NCI-H748 (cell line): Measurements from ENCODE around the gene CRIP1.

Source experiments
- DNase-seq: peaks from one replicate; lab custom pipeline; 2025; ENCODE audit not compliant: unreplicated experiment; lab: John Stamatoyannopoulos, UW

The CRIP1 gene

GRCh38 chr14:105492031-105492970 lies 5.6 kb downstream of the CRIP1 start:
- no peak for DNase-seq

DNA sequence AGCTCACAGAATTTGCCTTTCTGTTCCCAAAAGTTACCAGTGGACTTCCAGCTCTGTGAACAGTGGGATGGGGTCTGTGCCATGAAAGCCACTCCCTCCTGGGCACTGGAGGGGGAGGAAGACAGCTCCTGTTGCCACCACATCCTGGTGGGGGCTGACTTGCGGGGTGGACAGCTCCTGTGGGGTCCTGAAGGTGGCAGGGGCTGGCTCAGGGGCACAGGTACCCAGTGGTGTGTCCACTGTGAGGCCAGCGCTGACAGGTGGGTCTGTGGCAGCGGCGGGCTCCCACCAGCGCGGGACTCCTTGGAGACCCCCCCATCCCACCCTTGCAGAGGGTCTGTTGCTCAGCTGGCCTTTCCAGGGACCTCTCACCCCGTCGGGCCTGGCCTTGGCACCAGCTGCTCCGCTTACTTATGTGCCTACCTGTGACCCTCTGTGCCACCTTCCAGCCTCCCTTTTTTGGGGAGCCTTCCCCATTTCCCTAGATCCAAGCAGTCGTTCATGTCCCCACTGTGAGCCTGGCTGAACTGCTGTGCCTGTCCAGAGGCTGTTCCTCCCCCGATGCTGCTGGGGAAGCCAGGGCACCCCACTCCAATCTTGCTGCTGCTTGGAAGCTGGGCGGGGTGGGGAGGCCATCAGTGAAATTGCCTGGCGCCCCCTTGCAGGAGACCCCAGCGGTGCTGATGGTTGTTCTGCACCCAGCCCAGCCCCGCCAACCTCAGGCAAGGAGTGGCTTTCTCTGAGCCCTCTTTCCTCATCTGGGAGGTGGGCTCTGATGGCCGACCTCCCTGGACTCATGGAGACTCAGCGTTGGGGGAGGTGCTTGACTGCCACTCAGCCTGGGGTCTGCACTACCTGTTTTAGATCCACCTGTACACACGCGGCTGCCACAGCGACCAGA lies 6.5 kb downstream of the CRIP1 start:
- DNase-seq: no peak

DNA sequence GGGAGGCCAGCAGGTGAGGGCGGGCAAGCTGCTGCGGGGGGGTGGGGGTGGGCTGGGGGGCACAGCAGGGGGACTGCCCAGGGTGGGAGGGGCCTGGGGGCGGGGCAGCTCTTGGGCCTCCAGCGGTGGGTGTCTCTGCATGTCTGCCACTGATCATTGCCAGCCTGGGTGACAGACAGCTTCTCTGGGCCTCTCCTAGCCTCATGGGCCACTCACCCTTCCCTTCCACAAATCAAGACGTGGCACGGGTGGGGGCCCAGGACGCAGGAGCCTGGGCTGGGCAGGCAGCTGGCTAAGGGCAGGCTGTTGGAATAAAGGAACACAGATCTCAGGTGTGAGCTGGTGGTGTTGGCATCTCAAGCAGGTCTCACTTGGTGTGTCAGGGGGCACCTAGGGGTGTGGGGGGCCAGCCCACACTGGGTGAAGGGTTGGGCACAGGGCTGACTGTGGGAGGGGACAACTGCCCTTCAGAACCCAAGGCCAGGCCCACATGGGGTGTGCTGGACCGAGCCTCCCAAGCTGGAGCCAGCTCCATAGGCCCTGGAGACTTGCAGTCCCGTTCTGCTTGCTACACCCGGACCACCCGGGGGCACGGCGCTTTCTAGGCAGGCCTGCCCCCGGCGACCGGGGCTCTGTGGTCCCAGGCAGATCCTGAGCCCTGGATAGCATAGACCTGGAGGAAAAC lies 7.4 kb downstream of the CRIP1 start:
- DNase-seq: no peak

- no peak for DNase-seq
Measured at GRCh38 chr14:105494606-105494929, 7.9 kb downstream of the CRIP1 start.

DNA sequence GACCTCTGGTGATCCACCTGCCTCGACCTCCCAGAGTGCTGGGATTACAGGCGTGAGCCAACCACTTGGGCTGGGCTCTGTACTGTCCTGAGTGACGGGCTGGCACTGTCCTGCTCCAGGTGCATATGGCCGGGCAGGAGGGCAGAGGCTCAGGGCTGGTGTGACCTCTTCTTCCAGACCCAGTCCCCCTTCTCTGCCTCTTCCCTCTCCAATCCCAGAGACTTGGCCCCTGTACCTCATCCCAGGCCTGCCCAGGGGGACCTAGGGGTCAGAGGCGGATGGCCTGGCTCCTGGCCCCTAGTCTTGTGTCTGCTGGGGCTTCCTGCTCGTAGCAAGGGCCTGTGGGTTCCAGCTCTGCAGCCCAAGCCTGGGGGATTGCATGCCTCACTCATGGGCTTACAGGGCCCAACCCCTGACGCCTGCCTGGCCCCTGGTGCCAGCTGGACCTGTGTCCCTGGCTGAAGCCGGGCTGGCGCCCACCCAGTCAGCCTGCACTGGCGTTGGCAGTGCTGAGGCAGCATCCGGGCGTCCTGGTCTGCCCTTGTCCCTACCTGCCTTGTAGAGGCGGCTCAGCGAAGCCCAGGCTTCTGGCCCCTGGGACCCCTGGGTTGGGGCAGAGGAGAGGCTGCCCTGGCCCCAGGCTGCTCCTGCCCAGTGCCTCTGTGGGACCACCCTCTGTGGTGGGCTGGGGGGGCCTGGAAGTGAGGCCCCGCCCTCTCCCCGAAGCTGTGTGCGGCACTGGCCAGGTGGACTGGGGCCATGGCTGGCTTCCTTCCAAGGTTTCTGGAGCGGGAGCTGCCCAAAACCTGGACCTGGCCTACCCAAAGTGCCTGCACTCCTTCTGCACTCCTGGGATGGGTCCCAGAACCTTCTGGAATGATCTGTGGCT lies 8.7 kb downstream of the CRIP1 start:
- DNase-seq: no peak

DNA sequence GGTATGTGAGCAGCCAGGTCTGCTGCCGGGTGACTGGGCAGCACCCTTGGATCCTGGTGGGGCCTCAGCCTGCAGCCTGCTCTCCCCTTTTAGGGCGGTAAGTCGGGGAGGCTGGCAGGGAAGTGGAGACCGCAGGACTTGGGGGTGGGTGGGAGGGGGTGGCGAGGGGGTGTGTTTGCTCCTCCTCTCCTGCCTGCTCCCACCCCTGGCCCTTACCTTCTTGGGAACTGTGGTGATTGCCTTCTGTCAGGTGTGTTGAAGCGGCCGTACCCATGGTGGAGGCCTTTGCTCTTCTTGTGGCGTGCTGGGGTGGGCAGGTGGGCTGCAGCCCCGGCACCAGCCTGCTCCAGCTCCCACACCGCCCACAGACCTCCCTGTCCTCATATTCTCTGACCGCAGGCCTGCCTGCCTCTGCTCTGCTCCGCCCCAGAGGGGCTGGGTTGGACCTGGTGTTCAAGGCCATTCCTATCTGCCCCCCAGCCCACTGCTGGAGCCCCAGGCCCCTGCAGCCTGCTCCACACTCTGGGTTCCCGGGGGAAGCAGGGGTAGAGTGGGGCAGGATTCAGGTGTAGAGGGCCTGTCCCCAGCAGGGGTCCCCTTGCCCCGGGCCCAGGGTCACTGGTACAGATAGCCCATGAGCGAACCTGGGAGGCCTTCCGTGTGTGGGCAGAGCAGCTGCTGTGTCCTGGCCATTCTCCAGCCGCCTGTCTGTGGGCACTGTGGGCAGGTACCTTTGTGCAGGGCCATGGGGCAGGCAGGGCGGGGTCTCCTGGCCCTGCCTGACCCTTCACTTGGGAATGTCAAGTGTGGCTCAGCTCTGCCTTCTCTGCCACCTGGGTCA lies 9.5 kb downstream of the CRIP1 start:
- no peak for DNase-seq

DNA sequence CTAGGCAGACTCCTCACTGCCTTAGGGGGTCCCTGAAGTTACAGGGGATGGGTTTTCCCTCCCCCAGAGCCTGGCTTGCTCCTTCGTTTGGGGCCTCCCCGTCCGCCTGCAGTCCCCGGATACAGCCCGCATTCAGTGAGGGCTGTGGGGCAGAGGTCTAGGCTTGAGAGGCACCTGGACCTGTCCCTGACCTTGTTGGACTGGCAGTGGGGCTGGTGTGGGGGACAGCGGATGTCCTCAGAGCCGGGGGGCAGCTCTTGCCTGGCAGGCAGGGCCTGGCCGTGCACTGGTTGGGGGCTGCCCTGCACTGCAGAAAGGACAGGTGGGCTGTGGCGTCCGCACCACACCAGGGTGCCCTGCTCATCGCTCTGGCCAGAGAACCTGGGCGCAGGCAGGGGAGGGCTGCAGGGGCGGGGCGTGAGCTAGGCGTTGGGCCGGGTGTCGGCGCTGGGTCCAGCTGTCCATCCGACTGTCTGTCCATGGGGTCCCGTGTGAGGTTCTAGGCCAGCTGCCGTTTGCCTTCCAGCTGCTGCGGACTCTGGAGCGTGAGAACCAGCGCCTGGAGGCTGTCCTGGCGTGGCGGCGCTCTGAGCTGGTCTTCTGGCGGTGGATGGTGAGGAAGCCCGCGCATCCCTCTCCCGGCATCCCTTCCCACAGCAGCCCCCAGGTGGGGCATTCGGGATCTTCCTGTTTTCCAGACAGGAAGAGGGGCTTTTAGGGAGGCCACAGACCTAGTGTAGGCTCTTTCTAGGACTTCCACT lies 10.3 kb downstream of the CRIP1 start:
- no peak for DNase-seq

- DNase-seq: no peak
Measured at GRCh38 chr14:105497671-105498429, 11.2 kb downstream of the CRIP1 start.

- DNase-seq: no peak
Measured at GRCh38 chr14:105498430-105499255, 12.0 kb downstream of the CRIP1 start.

DNA sequence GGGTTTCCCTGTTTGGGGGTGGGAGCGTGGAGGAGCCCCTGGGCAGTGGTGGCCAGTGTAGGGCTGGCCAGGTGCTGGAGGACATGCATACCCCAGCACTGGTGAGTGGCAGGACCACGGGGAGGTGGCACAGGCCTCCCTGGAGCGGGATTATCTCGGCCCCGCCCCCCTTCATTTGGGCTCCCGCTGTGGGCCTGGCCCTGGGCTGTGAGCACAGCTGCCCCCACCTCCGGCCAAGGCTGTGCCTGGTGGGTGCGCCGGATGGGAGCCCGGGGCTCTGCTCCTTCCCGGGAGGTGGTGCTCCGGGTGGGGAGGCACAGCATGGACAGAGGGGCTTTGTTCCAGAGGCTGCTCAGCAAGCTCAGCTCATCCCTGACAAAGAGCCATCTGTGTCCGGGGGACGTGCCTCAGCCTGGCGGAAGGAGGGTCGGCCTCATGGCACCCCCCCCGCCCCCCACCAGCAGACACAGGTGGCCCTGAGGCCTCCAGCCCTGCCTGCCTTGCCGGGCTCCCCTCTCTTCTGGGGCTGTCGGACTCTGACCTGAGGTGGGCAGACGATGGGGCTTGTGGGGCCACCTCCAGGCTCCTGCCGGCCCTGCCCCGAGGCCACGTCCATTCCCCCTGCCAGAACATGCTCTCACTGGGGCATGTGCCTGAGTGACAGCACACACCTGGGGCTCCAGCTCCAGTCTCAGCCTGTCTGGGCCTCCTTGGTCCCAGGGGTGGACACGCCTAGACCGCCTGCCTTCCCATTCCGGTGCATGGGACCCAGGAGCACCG lies 12.8 kb downstream of the CRIP1 start:
- DNase-seq: no peak

- DNase-seq: no peak
Measured at GRCh38 chr14:105500036-105500725, 13.5 kb downstream of the CRIP1 start.

DNA sequence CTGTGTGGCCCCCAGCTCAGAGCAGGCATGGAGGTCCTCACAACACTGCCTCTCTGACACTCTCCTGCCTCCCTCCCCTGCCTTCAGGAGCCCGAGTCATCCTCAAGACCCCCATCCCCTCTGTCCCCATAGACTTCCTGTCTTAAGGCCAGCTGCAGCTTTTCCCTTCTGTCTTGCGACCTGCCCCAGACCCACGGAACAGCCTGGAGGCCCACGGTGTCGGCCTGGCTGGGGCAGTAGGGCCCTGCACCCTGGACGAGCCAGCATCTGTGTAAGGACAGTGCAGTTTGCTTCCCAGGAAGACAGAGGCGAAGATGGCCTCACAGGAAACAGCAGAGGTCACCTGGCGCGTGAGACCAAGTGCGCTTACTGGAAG lies 14.0 kb downstream of the CRIP1 start:
- DNase-seq: no peak

GRCh38 chr14:105501504-105502291 lies 15.0 kb downstream of the CRIP1 start:
- DNase-seq: no peak

- DNase-seq: no peak
Measured at GRCh38 chr14:105502446-105503295, 16.0 kb downstream of the CRIP1 start.
